ENCODE results near the gene RTKN2. TPM values are rescaled to one million over a fixed set of nuclear protein-coding genes. Genes with fewer than 3 reads are reported as not detected.

RTKN2 gene
- total and polyA plus RNA-seq, 2 experiments from 2014 or later, result 0.68 to 6.6 TPM

GRCh38 chr10:62238880-62239279, 29.8 kb downstream of the RTKN2 start:
- WGBS (ENCODE audit: low lambda C conversion rate, missing lambda C conversion rate), result 100% methylated on average over 1 of the region's 1 CpG
- Histone ChIP-seq H3K4me2 (no peak overlapping the region), H3K79me2 (no peaks in the 10 kb centered on the region), H3K4me1 (ENCODE audit: insufficient read depth) (peaks cover 10% of the 10 kb centered on the region), H3K9me2 (replicated peaks; ENCODE audit: insufficient read depth) (no peaks in the 10 kb centered on the region), H3K4me3 (no peak overlapping the region), H2AFZ (no peak overlapping the region), H3K27me3 (no peaks in the 10 kb centered on the region), H4K20me1 (ENCODE audit: insufficient read depth, poor library complexity, severe bottlenecking) (no peaks in the 10 kb centered on the region), H3K36me3 (replicated peaks; ENCODE audit: insufficient read depth, low read depth) (no peaks in the 10 kb centered on the region), H3K9me3 (ENCODE audit: low read depth) (no peaks in the 10 kb centered on the region), H3K27ac (no peak overlapping the region)
- TF ChIP-seq EZH2 (IDR thresholded peaks at IDR 0.05; ENCODE audit: borderline replicate concordance) (no peak), EZH2phosphoT487 (IDR thresholded peaks at IDR 0.05; ENCODE audit: low read depth, severe bottlenecking, unreplicated experiment) (no peak), CTCF (IDR thresholded peaks at IDR 0.05; ENCODE audit: poor library complexity) (no peak)
- no peak for DNase-seq (ENCODE audit: low spot score)

- no peaks in the 10 kb centered on the region for H4K20me1 ChIP-seq (ENCODE audit: insufficient read depth, poor library complexity, severe bottlenecking)
- no peak overlapping the region for H2AFZ ChIP-seq
- no peak overlapping the region for H3K27ac ChIP-seq
- H3K4me3 ChIP-seq, result no peak overlapping the region
- no peaks in the 10 kb centered on the region for H3K36me3 ChIP-seq (replicated peaks; ENCODE audit: insufficient read depth, low read depth)
- DNase-seq (ENCODE audit: low spot score), result no peak
- H3K4me2 ChIP-seq, result no peak overlapping the region
- TF ChIP-seq CTCF (IDR thresholded peaks at IDR 0.05; ENCODE audit: poor library complexity) (no peak), EZH2 (IDR thresholded peaks at IDR 0.05; ENCODE audit: borderline replicate concordance) (no peak), EZH2phosphoT487 (IDR thresholded peaks at IDR 0.05; ENCODE audit: low read depth, severe bottlenecking, unreplicated experiment) (no peak)
- H3K79me2 ChIP-seq, result no peaks in the 10 kb centered on the region
- no peaks in the 10 kb centered on the region for H3K27me3 ChIP-seq
- H3K9me3 ChIP-seq (ENCODE audit: low read depth), result no peaks in the 10 kb centered on the region
- no peaks in the 10 kb centered on the region for H3K9me2 ChIP-seq (replicated peaks; ENCODE audit: insufficient read depth)
- peaks cover 12% of the 10 kb centered on the region for H3K4me1 ChIP-seq (ENCODE audit: insufficient read depth)
Measured at GRCh38 chr10:62237966-62238365, 30.7 kb downstream of the RTKN2 start.

GRCh38 chr10:62237506-62237905, 31.1 kb downstream of the RTKN2 start:
- H3K79me2 ChIP-seq, result no peaks in the 10 kb centered on the region
- no peaks in the 10 kb centered on the region for H3K9me2 ChIP-seq (replicated peaks; ENCODE audit: insufficient read depth)
- H3K9me3 ChIP-seq (ENCODE audit: low read depth), result no peaks in the 10 kb centered on the region
- TF ChIP-seq EZH2 (IDR thresholded peaks at IDR 0.05; ENCODE audit: borderline replicate concordance), result no peak
- no peak for TF ChIP-seq CTCF (IDR thresholded peaks at IDR 0.05; ENCODE audit: poor library complexity)
- no peak for TF ChIP-seq EZH2phosphoT487 (IDR thresholded peaks at IDR 0.05; ENCODE audit: low read depth, severe bottlenecking, unreplicated experiment)
- H3K27ac ChIP-seq, result no peak overlapping the region
- H3K27me3 ChIP-seq, result no peaks in the 10 kb centered on the region
- DNase-seq (ENCODE audit: low spot score), result no peak
- no peak overlapping the region for H3K4me3 ChIP-seq
- no peaks in the 10 kb centered on the region for H3K36me3 ChIP-seq (replicated peaks; ENCODE audit: insufficient read depth, low read depth)
- no peak overlapping the region for H3K4me2 ChIP-seq
- H2AFZ ChIP-seq, result no peak overlapping the region
- peaks cover 12% of the 10 kb centered on the region for H3K4me1 ChIP-seq (ENCODE audit: insufficient read depth)
- 85% methylated on average over 2 of the region's 2 CpGs for WGBS (ENCODE audit: low lambda C conversion rate, missing lambda C conversion rate)
- no peaks in the 10 kb centered on the region for H4K20me1 ChIP-seq (ENCODE audit: insufficient read depth, poor library complexity, severe bottlenecking)

GRCh38 chr10:62234077-62234605, 34.5 kb downstream of the RTKN2 start:
- TF ChIP-seq EZH2 (IDR thresholded peaks at IDR 0.05; ENCODE audit: borderline replicate concordance) (no peak), EZH2phosphoT487 (IDR thresholded peaks at IDR 0.05; ENCODE audit: low read depth, severe bottlenecking, unreplicated experiment) (no peak), CTCF (IDR thresholded peaks at IDR 0.05; ENCODE audit: poor library complexity) (no peak)
- no peak for DNase-seq (ENCODE audit: low spot score)
- H2AFZ ChIP-seq, result no peak overlapping the region
- no peaks in the 10 kb centered on the region for H3K36me3 ChIP-seq (replicated peaks; ENCODE audit: insufficient read depth, low read depth)
- H4K20me1 ChIP-seq (ENCODE audit: insufficient read depth, poor library complexity, severe bottlenecking), result no peaks in the 10 kb centered on the region
- H3K27ac ChIP-seq, result no peak overlapping the region
- H3K27me3 ChIP-seq, result no peaks in the 10 kb centered on the region
- no peaks in the 10 kb centered on the region for H3K9me2 ChIP-seq (replicated peaks; ENCODE audit: insufficient read depth)
- 83% methylated on average over 2 of the region's 2 CpGs for WGBS (ENCODE audit: low lambda C conversion rate, missing lambda C conversion rate)
- no peaks in the 10 kb centered on the region for H3K79me2 ChIP-seq
- H3K4me3 ChIP-seq, result no peak overlapping the region
- H3K9me3 ChIP-seq (ENCODE audit: low read depth), result no peaks in the 10 kb centered on the region
- peaks cover 16% of the 10 kb centered on the region for H3K4me1 ChIP-seq (ENCODE audit: insufficient read depth)
- no peak overlapping the region for H3K4me2 ChIP-seq

All from hepatocyte (in vitro differentiated cells).